ENCODE data around the gene CASQ2. TPM values are rescaled to one million over a fixed set of nuclear protein-coding genes. Genes with fewer than 3 reads are reported as not detected.

CASQ2 gene
- total and polyA plus RNA-seq, 2 of the 4 experiments (the other 2 are of a cell fraction): not detected

- H4K8ac ChIP-seq (ENCODE audit: low read depth in 2 of 2, low read length in 2 of 2): no peak overlapping the region
- ChIA-PET CTCF (no interaction called here), POLR2A (ENCODE audit: unreplicated experiment) (no interaction called here)
- H3K14ac ChIP-seq (replicated peaks; ENCODE audit: low read depth, low read length): no peak overlapping the region
- no TSS peak for BruUV-seq (replicated peaks)
- no peaks in the 10 kb centered on the region for H3K9me3 ChIP-seq (ENCODE audit: control insufficient read depth, insufficient read depth, low read length)
- no peak overlapping the region for H2BK15ac ChIP-seq (ENCODE audit: low read depth, low read length)
- H3K27ac ChIP-seq (ENCODE audit: insufficient read depth, low read length): no peak overlapping the region
- intact Hi-C loops (cut with micrococcal nuclease): no loop called here
- ATAC-seq (ENCODE audit: low read depth) (no peak), DNase-seq (no peak)
- H2AFZ ChIP-seq (replicated peaks; ENCODE audit: low read length, poor library complexity): no peak overlapping the region
- H4K20me1 ChIP-seq (ENCODE audit: insufficient read depth, low read length): no peaks in the 10 kb centered on the region
- no peaks in the 10 kb centered on the region for H3K9me1 ChIP-seq (ENCODE audit: insufficient read depth, low read length)
- H3K4me3 ChIP-seq (ENCODE audit: insufficient read depth, low read depth, low read length): no peak overlapping the region
- no peak overlapping the region for H2AK5ac ChIP-seq (ENCODE audit: low read depth, low read length)
- no peak overlapping the region for H2BK20ac ChIP-seq (ENCODE audit: low read depth, low read length)
- H3K56ac ChIP-seq (ENCODE audit: extremely low read depth, insufficient read depth, low read length): no peak overlapping the region
- peaks cover 13% of the 10 kb centered on the region for H3K27me3 ChIP-seq (ENCODE audit: control insufficient read depth, insufficient read depth, low read length)
- no peak overlapping the region for H2BK5ac ChIP-seq (ENCODE audit: low read depth, low read length, poor library complexity, severe bottlenecking)
- H3K4ac ChIP-seq (ENCODE audit: low read depth, low read length): no peak overlapping the region
- dilution Hi-C loops (cut with HindIII; ENCODE audit: low sequenced_read_pairs, unreplicated experiment): no loop called here
- H3K36me3 ChIP-seq (ENCODE audit: control insufficient read depth, insufficient read depth, low read length): no peaks in the 10 kb centered on the region
- in situ Hi-C loops (cut with MboI; ENCODE audit: low sequenced_read_pairs): no loop called here
- no peak overlapping the region for H3K9ac ChIP-seq (ENCODE audit: low read depth, low read length)
- H4K5ac ChIP-seq (ENCODE audit: low read depth, low read length): no peak overlapping the region
- no peak overlapping the region for H4K91ac ChIP-seq (ENCODE audit: insufficient read depth, low read depth, low read length)
- H3K23ac ChIP-seq (ENCODE audit: low read depth, low read length): no peak overlapping the region
- no peaks in the 10 kb centered on the region for H3K79me1 ChIP-seq (ENCODE audit: low read depth in 1 of 2, low read length in 2 of 2)
- TF ChIP-seq BHLHE40 (IDR thresholded peaks at IDR 0.05; ENCODE audit: low read depth, low read length) (no peak), MAFK (IDR thresholded peaks at IDR 0.05; ENCODE audit: low read depth, low read length) (no peak), RAD21 (IDR thresholded peaks at IDR 0.05; ENCODE audit: low read length) (no peak), MAZ (IDR thresholded peaks at IDR 0.05; ENCODE audit: borderline replicate concordance, low read depth, low read length) (no peak), NFE2L2 (IDR thresholded peaks at IDR 0.05; ENCODE audit: low read depth, low read length) (no peak)
- TF ChIP-seq, protein P1, sequence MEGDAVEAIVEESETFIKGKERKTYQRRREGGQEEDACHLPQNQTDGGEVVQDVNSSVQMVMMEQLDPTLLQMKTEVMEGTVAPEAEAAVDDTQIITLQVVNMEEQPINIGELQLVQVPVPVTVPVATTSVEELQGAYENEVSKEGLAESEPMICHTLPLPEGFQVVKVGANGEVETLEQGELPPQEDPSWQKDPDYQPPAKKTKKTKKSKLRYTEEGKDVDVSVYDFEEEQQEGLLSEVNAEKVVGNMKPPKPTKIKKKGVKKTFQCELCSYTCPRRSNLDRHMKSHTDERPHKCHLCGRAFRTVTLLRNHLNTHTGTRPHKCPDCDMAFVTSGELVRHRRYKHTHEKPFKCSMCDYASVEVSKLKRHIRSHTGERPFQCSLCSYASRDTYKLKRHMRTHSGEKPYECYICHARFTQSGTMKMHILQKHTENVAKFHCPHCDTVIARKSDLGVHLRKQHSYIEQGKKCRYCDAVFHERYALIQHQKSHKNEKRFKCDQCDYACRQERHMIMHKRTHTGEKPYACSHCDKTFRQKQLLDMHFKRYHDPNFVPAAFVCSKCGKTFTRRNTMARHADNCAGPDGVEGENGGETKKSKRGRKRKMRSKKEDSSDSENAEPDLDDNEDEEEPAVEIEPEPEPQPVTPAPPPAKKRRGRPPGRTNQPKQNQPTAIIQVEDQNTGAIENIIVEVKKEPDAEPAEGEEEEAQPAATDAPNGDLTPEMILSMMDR (conservative IDR thresholded peaks at IDR 0.05; ENCODE audit: low read depth, low read length): no peak
- no peaks in the 10 kb centered on the region for H3K4me1 ChIP-seq (ENCODE audit: control insufficient read depth, insufficient read depth, low read length)
- H3K4me2 ChIP-seq (ENCODE audit: low read depth, low read length): no peak overlapping the region
- WGBS, 2 experiments (ENCODE audit: extremely low coverage in 2 of 2, insufficient read length in 1 of 2): no CpG with 5 or more reads among the region's 3 CpGs
- no peak overlapping the region for H2AK9ac ChIP-seq (replicated peaks; ENCODE audit: low read depth, low read length, poor library complexity)
- H3K18ac ChIP-seq (ENCODE audit: low read depth, low read length): no peak overlapping the region
- H2BK120ac ChIP-seq (ENCODE audit: low read depth, low read length): no peak overlapping the region
Observed at GRCh38 chr1:115791816-115792215, 23.3 kb upstream of the CASQ2 start.

Measured in IMR-90 (cell line).